CMK (cell line): ENCODE results near the gene ATP10B.

Experiments
- DNase-seq: peaks from one replicate; pipeline ENCODE4 v3.0.0-alpha.2; 2010; ENCODE audit warnings: low read depth

ATP10B gene

GRCh38 chr5:160637357-160638090 lies 214.5 kb downstream of the ATP10B start:
- no peak for DNase-seq

- DNase-seq, result no peak
Observed at GRCh38 chr5:160635663-160636062, 216.3 kb downstream of the ATP10B start.

GRCh38 chr5:160635046-160635445 lies 217.0 kb downstream of the ATP10B start:
- no peak for DNase-seq

- no peak for DNase-seq
Observed at GRCh38 chr5:160629003-160629402, 223.0 kb downstream of the ATP10B start.

- DNase-seq, result no peak
Observed at GRCh38 chr5:160628619-160628968, 223.4 kb downstream of the ATP10B start.

- no peak for DNase-seq
Observed at GRCh38 chr5:160627921-160628618, 223.9 kb downstream of the ATP10B start.

GRCh38 chr5:160626322-160626721 lies 225.7 kb downstream of the ATP10B start:
- DNase-seq, result no peak

- no peak for DNase-seq
Observed at GRCh38 chr5:160621526-160621925, 230.5 kb downstream of the ATP10B start.

GRCh38 chr5:160620401-160620800 lies 231.6 kb downstream of the ATP10B start:
- no peak for DNase-seq

- no peak for DNase-seq
Observed at GRCh38 chr5:160619381-160619780, 232.6 kb downstream of the ATP10B start.

GRCh38 chr5:160618286-160618685 lies 233.7 kb downstream of the ATP10B start:
- DNase-seq, result no peak

- no peak for DNase-seq
Observed at GRCh38 chr5:160616712-160617497, 235.1 kb downstream of the ATP10B start.

GRCh38 chr5:160614136-160614535 lies 237.9 kb downstream of the ATP10B start:
- no peak for DNase-seq

GRCh38 chr5:160605266-160605665 lies 246.7 kb downstream of the ATP10B start:
- no peak for DNase-seq

- DNase-seq, result no peak
Observed at GRCh38 chr5:160604484-160604883, 247.5 kb downstream of the ATP10B start.

- DNase-seq, result no peak
Observed at GRCh38 chr5:160602744-160603143, 249.3 kb downstream of the ATP10B start.

- no peak for DNase-seq
Observed at GRCh38 chr5:160601046-160601445, 251.0 kb downstream of the ATP10B start.

- no peak for DNase-seq
Observed at GRCh38 chr5:160573318-160573717, 278.7 kb downstream of the ATP10B start.

GRCh38 chr5:160567031-160567705 lies 284.8 kb downstream of the ATP10B start:
- DNase-seq, result no peak

GRCh38 chr5:160565376-160565775 lies 286.6 kb downstream of the ATP10B start:
- DNase-seq, result no peak

GRCh38 chr5:160556846-160557245 lies 295.2 kb downstream of the ATP10B start:
- DNase-seq, result no peak

GRCh38 chr5:160555971-160556631 lies 295.9 kb downstream of the ATP10B start:
- DNase-seq, result no peak
